Transverse colon (tissue), 3 donors: Measurements from ENCODE around the gene CYBC1.

Source experiments
- EP300 ChIP-seq: sonication (generic); formaldehyde crosslinking; IDR thresholded peaks from one replicate; pipeline ENCODE4 v1.6.1; 2017; ENCODE audit warnings: antibody characterized with exemption, low read depth
- POLR2A ChIP-seq: fragments of 450-650 bp; IDR thresholded peaks from one replicate; pipeline ENCODE4 v1.6.1; 2016; ENCODE audit warnings: antibody characterized with exemption, mild to moderate bottlenecking, moderate library complexity
- TF ChIP-seq, protein P1 (sequence below), 5 experiments: fragments of 200-600 bp in 3 of 5; fragments of 450-650 bp in 2 of 5; sonication (generic) in 3 of 5; IDR thresholded peaks; 1 replicate in 2 of 5; 2 replicates in 3 of 5; pipeline ENCODE4 v1.5.1; 2016 to 2017; ENCODE audit warnings: antibody characterized with exemption in 5 of 5, inconsistent platforms in 3 of 5, mild to moderate bottlenecking in 2 of 5, moderate library complexity in 1 of 5

DNA sequence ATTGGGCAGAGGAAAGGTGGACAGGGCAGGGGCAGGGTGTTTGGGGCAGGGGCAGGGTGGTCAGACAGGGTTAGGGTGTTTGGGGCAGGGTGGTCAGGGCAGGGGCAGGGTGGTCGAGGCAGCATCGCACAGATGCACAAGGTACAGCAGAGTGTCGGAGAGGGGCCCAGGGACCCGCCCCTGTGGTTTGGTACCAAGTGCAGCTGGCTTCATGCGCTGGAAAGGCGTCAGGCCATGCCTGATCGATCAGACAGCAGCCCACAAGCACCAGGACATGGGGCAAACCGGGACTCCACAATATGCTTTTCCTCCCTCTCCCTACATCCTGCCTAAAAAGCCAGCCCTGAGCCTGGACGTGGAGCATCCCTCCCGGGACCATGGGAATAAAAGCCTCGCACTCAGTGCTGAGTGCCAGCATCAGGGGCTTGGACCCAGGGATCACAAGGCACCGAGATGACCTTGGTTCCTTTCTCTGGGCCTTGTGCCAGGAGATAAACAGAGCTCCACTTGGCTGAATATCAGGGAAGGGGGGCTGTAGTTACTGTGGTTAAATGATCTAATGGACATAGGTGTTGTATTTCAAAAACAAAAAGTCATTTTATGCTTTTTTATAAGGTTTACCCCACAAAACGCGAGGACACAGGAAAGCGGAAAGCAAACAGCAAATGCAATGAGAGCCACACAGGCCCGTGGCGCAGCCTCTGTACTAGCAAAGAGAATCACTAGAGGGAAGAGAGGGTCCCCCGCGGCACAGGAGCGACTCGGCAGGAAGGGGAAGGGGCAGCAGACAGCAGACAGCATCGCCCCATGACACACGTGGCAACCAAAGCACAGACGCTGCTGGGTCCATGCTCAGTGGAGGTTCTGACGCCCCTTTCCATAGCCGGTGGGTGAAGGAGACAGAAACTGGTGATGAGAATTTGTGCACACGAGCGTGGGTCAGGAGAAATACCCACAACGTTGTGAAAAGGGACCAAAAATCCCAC lies 37.7 kb downstream of the CYBC1 start:
- TF ChIP-seq, protein P1, sequence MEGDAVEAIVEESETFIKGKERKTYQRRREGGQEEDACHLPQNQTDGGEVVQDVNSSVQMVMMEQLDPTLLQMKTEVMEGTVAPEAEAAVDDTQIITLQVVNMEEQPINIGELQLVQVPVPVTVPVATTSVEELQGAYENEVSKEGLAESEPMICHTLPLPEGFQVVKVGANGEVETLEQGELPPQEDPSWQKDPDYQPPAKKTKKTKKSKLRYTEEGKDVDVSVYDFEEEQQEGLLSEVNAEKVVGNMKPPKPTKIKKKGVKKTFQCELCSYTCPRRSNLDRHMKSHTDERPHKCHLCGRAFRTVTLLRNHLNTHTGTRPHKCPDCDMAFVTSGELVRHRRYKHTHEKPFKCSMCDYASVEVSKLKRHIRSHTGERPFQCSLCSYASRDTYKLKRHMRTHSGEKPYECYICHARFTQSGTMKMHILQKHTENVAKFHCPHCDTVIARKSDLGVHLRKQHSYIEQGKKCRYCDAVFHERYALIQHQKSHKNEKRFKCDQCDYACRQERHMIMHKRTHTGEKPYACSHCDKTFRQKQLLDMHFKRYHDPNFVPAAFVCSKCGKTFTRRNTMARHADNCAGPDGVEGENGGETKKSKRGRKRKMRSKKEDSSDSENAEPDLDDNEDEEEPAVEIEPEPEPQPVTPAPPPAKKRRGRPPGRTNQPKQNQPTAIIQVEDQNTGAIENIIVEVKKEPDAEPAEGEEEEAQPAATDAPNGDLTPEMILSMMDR (IDR thresholded peaks at IDR 0.05) = no peak
- TF ChIP-seq EP300 (no peak), POLR2A (no peak)
